Heart right ventricle (tissue), 16 donors: Measurements from ENCODE around the gene RAB40A. TPM values are rescaled to one million over a fixed set of nuclear protein-coding genes. Genes with fewer than 3 reads are reported as not detected.
"Not testable (repeated sequence)": the region's sequence is repeated elsewhere in the genome, so short reads cannot be mapped to it uniquely, and the experiment has no call there.

ENCODE experiments used
- ATAC-seq, 8 donors: fragments of 200-7000 bp; cut with Tn5 transposase; one replicate each; pipeline ENCODE4 v1.9.1; 2020; ENCODE audit warnings: mild to moderate bottlenecking in 8 of 8, moderate library complexity in 8 of 8, moderate number of reproducible peaks in 1 of 8
- DNase-seq, 2 donors: peaks; one replicate each; pipeline ENCODE4 v3.0.0-alpha.2; 2020
- H3K27ac ChIP-seq, 10 donors: fragments of 200-600 bp; sonication (generic) in 2 of 10; one replicate each; pipeline versions ENCODE4 v1.5.0 to v1.8.0; 2020 to 2022; ENCODE audit warnings: mild to moderate bottlenecking in 3 of 10
- H3K27me3 ChIP-seq, 7 donors: fragments of 200-600 bp; one replicate each; pipeline ENCODE4 v1.8.0; 2021 to 2022; ENCODE audit warnings: mild to moderate bottlenecking in 2 of 7
- H3K36me3 ChIP-seq, 9 donors: fragments of 200-600 bp; sonication (generic) in 1 of 9; one replicate each; pipeline versions ENCODE4 v1.5.0 to v1.8.0; 2020 to 2022; ENCODE audit warnings: mild to moderate bottlenecking in 2 of 9
- H3K4me1 ChIP-seq, 9 donors: fragments of 200-600 bp; sonication (generic) in 1 of 9; one replicate each; pipeline versions ENCODE4 v1.5.0 to v1.8.0; 2020 to 2022; ENCODE audit warnings: mild to moderate bottlenecking in 4 of 9
- H3K4me3 ChIP-seq, 10 donors: fragments of 200-600 bp; sonication (generic) in 2 of 10; one replicate each; pipeline versions ENCODE4 v1.5.0 to v1.8.0; 2020 to 2022; ENCODE audit warnings: mild to moderate bottlenecking in 7 of 10, moderate library complexity in 2 of 10
- H3K9me3 ChIP-seq, 11 donors: fragments of 200-600 bp in 10 of 11; sonication (generic) in 2 of 11; one replicate each; pipeline versions ENCODE4 v1.5.0 to v1.8.0; 2013 to 2022; ENCODE audit warnings: mild to moderate bottlenecking in 2 of 11, control low read depth in 1 of 11, moderate library complexity in 1 of 11
- CTCF ChIP-seq, 9 donors: fragments of 200-600 bp; sonication (generic) in 2 of 9; IDR thresholded peaks; one replicate each; pipeline versions ENCODE4 v1.5.0 to v1.8.0; 2021 to 2022; ENCODE audit warnings: antibody characterized with exemption in 9 of 9, mild to moderate bottlenecking in 5 of 9, moderate library complexity in 1 of 9
- whole genome bisulfite sequencing, 2 donors: extraction: QIAGEN DNeasy Blood & Tissue Kit; methylation state at CpG; one replicate each; pipeline ENCODE4 v1.1.7; 2013; ENCODE audit warnings: inconsistent platforms in 1 of 2; 5-methylcytosine and 5-hydroxymethylcytosine counted together
- intact Hi-C, 10 donors: fragments of 100-400 bp; cut with DNase I; formaldehyde crosslinking; loops; one replicate each; pipeline versions ENCODE4 v1.11.1 to v1.14.2; 2022
- polyA plus RNA-seq, 2 donors: library from polyadenylated mRNA; stranded (reverse); fragments of 200-250 nt; gene quantifications; one replicate each; pipeline ENCODE4 v1.2.3, GENCODE V29; 2013
- total RNA-seq, 10 donors: library from RNA; stranded (reverse); fragmentation: NEBNext Ultra II Directional in 3 of 10; extraction: Animal tissue kit (Norgen Biotek cat#: 25700) in 3 of 10; gene quantifications; one replicate each; pipeline versions ENCODE4 v1.2.1 to v1.2.4, GENCODE V29; 2021 to 2023
- donor health status: Arrhythmogenic right ventricular cardiomyopathy.
- donor health status: ischemic (EF 13 %, LVEDD 7.1; RV severe dilation, severe dysfunction).
- donor health status: healthy with polysubstance abuse.
- donor health status: DM: no; HTN: yes; CAD: no.
- donor health status: DM: no; HTN: no; CAD: no.
- donor health status: ischemic (EF 25% LVEDD 6.9; RV normal size, moderate dysfunction).
- donor health status: ischemic (EF 25% LVEDD 5.7; RV mildly dilated, moderate dysfunction).
- donor health status: healthy.
- donor health status: DM: yes; HTN: yes; CAD: no.
- donor health status: Ischemic cardiomyopathy.
- donor health status: ischemic (EF 35%, LVEDD 5.7; RV mildly dilated, moderate dysfunction).
- donor health status: nonischemic (EF 11% LVEDD 7.7; RV severe dilation, severe dysfunction).
- donor health status: DM: yes; HTN: yes; CAD: no.
- donor health status: PGD.
- donor health status: ischemic (EF 29% LVEDD 5.4; RV normal size, mild dysfunction).
- donor health status: nonischemic (EF 23%, LVEDD 6.1; RV moderate dilation, normal function).

RAB40A gene
- total and polyA plus RNA-seq, 12 donors: 0.04 to 0.44 (median 0.26) TPM; not detected in 4

- Histone ChIP-seq H3K36me3 (no peaks in the 10 kb centered on the region), H3K9me3 (no peaks in the 10 kb centered on the region), H3K4me1 (no peaks in the 10 kb centered on the region), H3K4me3 (no peak overlapping the region), H3K27me3 (peaks cover 0 to 9% (median 0%) of the 10 kb centered on the region in 7 donors), H3K27ac (no peak overlapping the region)
- ATAC-seq: no peak
- intact Hi-C loops: no loop called here
- WGBS, 2 donors: 62 to 68% methylated on average over 4 of the region's 4 CpGs
- TF ChIP-seq CTCF (IDR thresholded peaks at IDR 0.05): no peak
- no peak for DNase-seq
Observed at GRCh38 chrX:103483720-103484119, 35.6 kb downstream of the RAB40A start.

DNA sequence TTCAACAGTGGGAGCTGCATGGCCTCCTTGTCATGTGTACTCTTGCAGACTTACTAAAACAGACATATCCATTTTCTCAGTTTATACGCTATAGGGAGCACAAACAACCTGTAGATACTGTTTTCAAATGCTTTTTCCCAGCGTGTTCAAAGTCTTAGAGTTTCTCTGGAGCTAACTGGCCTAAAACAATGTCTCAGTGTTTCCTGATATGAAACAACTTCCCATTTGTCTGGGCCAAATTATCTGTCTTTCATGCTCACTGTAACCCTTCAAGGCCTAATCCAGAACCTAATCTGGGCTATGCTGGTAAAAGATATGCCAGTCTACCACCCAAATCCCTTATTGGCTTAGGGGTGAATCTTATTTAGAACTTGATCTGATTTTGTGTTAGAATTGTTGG, 38.8 kb downstream of the RAB40A start:
- Histone ChIP-seq H3K4me1 (no peaks in the 10 kb centered on the region), H3K27ac (no peak overlapping the region), H3K9me3 (no peaks in the 10 kb centered on the region), H3K27me3 (peaks cover 0 to 9% (median 0%) of the 10 kb centered on the region in 7 donors), H3K36me3 (no peaks in the 10 kb centered on the region), H3K4me3 (no peak overlapping the region)
- DNase-seq (no peak), ATAC-seq (no peak)
- no peak for TF ChIP-seq CTCF (IDR thresholded peaks at IDR 0.05)
- intact Hi-C loops: no loop called here
- 15 to 42% methylated on average over 1 to 2 of the region's 2 CpGs for WGBS, 2 donors

DNA sequence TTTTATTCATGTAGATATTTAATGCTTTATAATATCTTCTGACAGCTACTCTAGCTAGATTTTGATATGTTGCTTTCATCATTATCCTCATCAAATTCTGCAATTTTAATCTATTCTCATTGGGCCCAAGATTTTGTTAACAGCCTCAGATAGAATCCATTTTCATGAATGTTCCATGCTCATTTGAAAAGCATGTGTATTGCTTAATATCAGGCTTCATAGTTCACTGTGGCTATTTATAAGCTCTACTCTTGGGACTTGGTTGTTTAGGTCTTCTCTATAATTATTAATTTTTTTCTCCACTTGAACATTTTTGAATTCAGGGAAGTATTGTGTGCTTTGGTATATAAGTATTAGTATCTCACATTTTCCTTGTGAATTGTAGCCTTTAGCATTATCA, 41.8 kb downstream of the RAB40A start:
- DNase-seq (no peak), ATAC-seq (no peak)
- no peak overlapping the region for H3K27ac ChIP-seq
- H3K36me3 ChIP-seq: no peaks in the 10 kb centered on the region
- H3K27me3 ChIP-seq: peaks cover 0 to 9% (median 0%) of the 10 kb centered on the region in 7 donors
- H3K4me1 ChIP-seq: no peaks in the 10 kb centered on the region
- H3K9me3 ChIP-seq: no peaks in the 10 kb centered on the region
- H3K4me3 ChIP-seq: no peak overlapping the region
- intact Hi-C loops: no loop called here
- no peak for TF ChIP-seq CTCF (IDR thresholded peaks at IDR 0.05)

DNA sequence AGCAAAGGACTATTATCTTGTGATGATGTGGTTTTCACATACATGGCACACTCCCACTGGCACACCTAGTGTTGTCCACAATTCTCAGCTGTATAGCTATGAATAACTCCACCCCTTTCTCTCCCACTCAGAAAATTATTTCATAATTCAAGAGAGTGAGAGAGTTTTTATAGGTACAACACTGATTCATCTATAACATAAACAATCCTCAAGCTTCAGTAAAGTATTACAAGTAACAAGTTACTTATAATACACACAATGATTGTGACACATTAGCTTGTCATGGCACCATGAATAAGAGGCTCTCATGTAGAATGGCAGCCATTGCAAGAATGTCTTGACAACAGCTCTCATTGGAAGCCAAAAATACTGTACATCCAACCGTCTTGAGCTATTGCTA, 43.9 kb downstream of the RAB40A start:
- TF ChIP-seq CTCF (IDR thresholded peaks at IDR 0.05): no peak
- Histone ChIP-seq H3K4me1 (no peaks in the 10 kb centered on the region), H3K4me3 (no peak overlapping the region), H3K9me3 (peaks cover 0 to 5% (median 0%) of the 10 kb centered on the region in 11 donors), H3K27me3 (peaks cover 0 to 9% (median 0%) of the 10 kb centered on the region in 7 donors), H3K36me3 (no peaks in the 10 kb centered on the region), H3K27ac (no peak overlapping the region)
- 98 to 100% methylated on average over 1 of the region's 1 CpG for WGBS, 2 donors
- ATAC-seq: no peak
- no peak for DNase-seq
- intact Hi-C loops: no loop called here

DNA sequence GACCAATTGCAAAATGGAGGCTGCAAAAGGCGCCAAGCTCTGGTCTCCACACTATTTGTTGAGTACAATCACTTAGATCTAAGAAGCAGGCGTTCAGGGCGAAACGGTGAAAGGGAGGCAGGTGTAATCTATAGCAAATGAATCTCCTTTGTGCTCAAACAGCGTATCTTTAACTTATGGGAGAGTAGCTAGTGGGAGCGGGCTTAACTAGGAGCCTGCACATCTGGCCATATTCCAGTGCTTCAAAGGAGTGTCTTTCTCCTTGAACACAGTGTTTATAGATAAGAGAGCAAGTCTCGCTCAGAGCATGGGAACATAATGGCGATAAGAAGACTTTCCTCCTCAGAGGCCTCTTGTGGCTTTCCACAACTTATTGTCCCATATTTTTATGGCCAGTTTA, 49.3 kb downstream of the RAB40A start:
- ATAC-seq, H3K27ac ChIP-seq, H3K4me1 ChIP-seq, H3K9me3 ChIP-seq, H3K36me3 ChIP-seq, DNase-seq, H3K4me3 ChIP-seq: not testable (repeated sequence)
- H3K27me3 ChIP-seq: peaks cover 0 to 19% (median 0%) of the 10 kb centered on the region in 7 donors
- intact Hi-C loops: loop anchor here in 6 of 10 donors (5.0 to 10.0 kb wide), 3 partner anchors 135 to 258 kb away; partner anchors contain the start of genes BEX4 (in 3 of the 6) and TCEAL7 (in 1 of the 6)
- WGBS, 2 donors: 82% methylated on average over 8 of the region's 8 CpGs
